ENCODE results near the gene FAM210B.

FAM210B gene

GRCh38 chr20:56380375-56380774 is 21.6 kb downstream of the FAM210B start:
- no peak overlapping the region for H3K23ac ChIP-seq (ENCODE audit: low read length in 2 of 2)
- no peak overlapping the region for H4K91ac ChIP-seq (ENCODE audit: low read length)
- no peak overlapping the region for H2BK15ac ChIP-seq (ENCODE audit: low read depth, poor library complexity, severe bottlenecking)
- no peak overlapping the region for H2BK5ac ChIP-seq (ENCODE audit: low read depth, low read length, poor library complexity, severe bottlenecking)
- H3K36me3 ChIP-seq (ENCODE audit: control insufficient read depth in 1 of 2, insufficient read depth in 2 of 2, low read depth in 1 of 2, low read length in 2 of 2), result peaks cover 10 to 44% of the 10 kb centered on the region in 2 experiments
- no peak overlapping the region for H3K14ac ChIP-seq (ENCODE audit: low read length in 2 of 2)
- H2BK12ac ChIP-seq (ENCODE audit: low read length in 2 of 2), result no peak overlapping the region
- no CpG with 5 or more reads among the region's 1 CpG for WGBS
- DNase-seq, result peak; percentile 83
- H2AK5ac ChIP-seq (ENCODE audit: low read length, severe bottlenecking), result no peak overlapping the region
- H2BK120ac ChIP-seq (ENCODE audit: low read depth, low read length), result no peak overlapping the region
- H3K79me1 ChIP-seq (replicated peaks; ENCODE audit: low read length, poor library complexity, severe bottlenecking), result peaks cover 27% of the 10 kb centered on the region
- H3K4me3 ChIP-seq (ENCODE audit: insufficient read depth in 1 of 2, low read depth in 1 of 2, low read length in 2 of 2), result no peak overlapping the region
- H3K27ac ChIP-seq (ENCODE audit: low read length, poor library complexity, severe bottlenecking), result no peak overlapping the region
- no peaks in the 10 kb centered on the region for H3K9me3 ChIP-seq (ENCODE audit: control insufficient read depth, low read length)
- no peak overlapping the region for H3K4me2 ChIP-seq (ENCODE audit: low read length, poor library complexity, severe bottlenecking)
- H3K9ac ChIP-seq (ENCODE audit: low read length), result no peak overlapping the region
- H2AFZ ChIP-seq (ENCODE audit: low read depth, low read length), result no peak overlapping the region
- H3K4ac ChIP-seq (ENCODE audit: low read depth in 1 of 2, low read length in 2 of 2), result no peak overlapping the region
- H3K4me1 ChIP-seq (ENCODE audit: control insufficient read depth, insufficient read depth, low read depth, low read length), result no peaks in the 10 kb centered on the region
- no peak overlapping the region for H3K18ac ChIP-seq (ENCODE audit: low read depth in 1 of 2, low read length in 2 of 2)
- H4K8ac ChIP-seq (ENCODE audit: low read length), result no peak overlapping the region
- no peaks in the 10 kb centered on the region for H3K27me3 ChIP-seq (ENCODE audit: control insufficient read depth in 1 of 2, insufficient read depth in 1 of 2, low read length in 2 of 2)

DNA sequence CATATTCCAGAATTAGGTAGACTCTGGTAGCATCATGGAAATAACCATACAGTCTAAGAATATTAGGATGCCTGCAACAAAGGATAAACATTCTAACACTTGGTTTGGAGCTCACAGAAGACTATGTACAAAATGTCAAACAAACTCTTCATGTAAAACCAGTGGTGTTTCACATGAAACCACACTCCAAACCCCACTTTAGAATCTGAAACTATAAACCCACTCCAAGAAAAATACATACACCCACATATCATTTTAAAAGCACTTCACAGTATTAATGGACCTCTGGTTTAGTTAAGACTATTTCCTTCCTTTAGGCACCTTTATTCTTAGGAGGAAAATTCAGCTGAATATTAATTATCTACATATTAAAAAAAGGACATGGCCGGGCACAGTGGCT is 22.7 kb downstream of the FAM210B start:
- H3K4me2 ChIP-seq (ENCODE audit: low read length, poor library complexity, severe bottlenecking), result no peak overlapping the region
- no peak overlapping the region for H3K23ac ChIP-seq (ENCODE audit: low read length in 2 of 2)
- WGBS, result 78% methylated on average over 1 of the region's 1 CpG
- H3K18ac ChIP-seq (ENCODE audit: low read depth in 1 of 2, low read length in 2 of 2), result no peak overlapping the region
- no peak overlapping the region for H2BK5ac ChIP-seq (ENCODE audit: low read depth, low read length, poor library complexity, severe bottlenecking)
- no peaks in the 10 kb centered on the region for H3K4me1 ChIP-seq (ENCODE audit: control insufficient read depth, insufficient read depth, low read depth, low read length)
- no peak overlapping the region for H2BK15ac ChIP-seq (ENCODE audit: low read depth, poor library complexity, severe bottlenecking)
- H2BK12ac ChIP-seq (ENCODE audit: low read length in 2 of 2), result no peak overlapping the region
- no peak overlapping the region for H4K8ac ChIP-seq (ENCODE audit: low read length)
- H3K27me3 ChIP-seq (ENCODE audit: control insufficient read depth in 1 of 2, insufficient read depth in 1 of 2, low read length in 2 of 2), result no peaks in the 10 kb centered on the region
- no peaks in the 10 kb centered on the region for H3K9me3 ChIP-seq (ENCODE audit: control insufficient read depth, low read length)
- H2BK120ac ChIP-seq (ENCODE audit: low read depth, low read length), result no peak overlapping the region
- H3K79me1 ChIP-seq (replicated peaks; ENCODE audit: low read length, poor library complexity, severe bottlenecking), result peaks cover 34% of the 10 kb centered on the region
- no peak overlapping the region for H3K9ac ChIP-seq (ENCODE audit: low read length)
- H3K27ac ChIP-seq (ENCODE audit: low read length, poor library complexity, severe bottlenecking), result no peak overlapping the region
- no peak overlapping the region for H3K4ac ChIP-seq (ENCODE audit: low read depth in 1 of 2, low read length in 2 of 2)
- H3K14ac ChIP-seq (ENCODE audit: low read length in 2 of 2), result no peak overlapping the region
- H2AFZ ChIP-seq (ENCODE audit: low read depth, low read length), result no peak overlapping the region
- no peak overlapping the region for H4K91ac ChIP-seq (ENCODE audit: low read length)
- no peak overlapping the region for H3K4me3 ChIP-seq (ENCODE audit: insufficient read depth in 1 of 2, low read depth in 1 of 2, low read length in 2 of 2)
- no peak for DNase-seq
- H3K36me3 ChIP-seq (ENCODE audit: control insufficient read depth in 1 of 2, insufficient read depth in 2 of 2, low read depth in 1 of 2, low read length in 2 of 2), result peaks cover 17 to 51% of the 10 kb centered on the region in 2 experiments
- H2AK5ac ChIP-seq (ENCODE audit: low read length, severe bottlenecking), result no peak overlapping the region

DNA sequence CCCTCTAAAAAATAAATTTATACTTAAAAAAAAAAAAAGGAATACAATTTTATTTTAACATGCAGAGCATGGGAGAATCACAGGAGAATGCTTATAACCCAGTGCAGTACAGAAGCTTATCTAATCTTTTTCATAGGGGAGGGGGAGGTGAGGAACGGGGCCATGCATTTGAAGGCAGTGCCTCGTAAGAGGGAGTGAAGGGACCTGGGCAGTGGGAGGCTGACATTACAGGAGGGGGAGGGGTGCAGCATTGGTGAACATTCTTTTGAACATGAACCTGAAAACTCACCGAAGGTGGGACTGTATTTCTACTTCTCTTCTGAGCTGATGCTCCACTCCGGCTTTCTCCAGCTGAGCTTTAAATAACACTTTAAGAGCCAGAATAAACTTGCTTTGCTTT is 23.9 kb downstream of the FAM210B start:
- Histone ChIP-seq H3K4me3 (ENCODE audit: insufficient read depth in 1 of 2, low read depth in 1 of 2, low read length in 2 of 2) (no peak overlapping the region), H3K27me3 (ENCODE audit: control insufficient read depth in 1 of 2, insufficient read depth in 1 of 2, low read length in 2 of 2) (no peaks in the 10 kb centered on the region), H3K14ac (ENCODE audit: low read length in 2 of 2) (no peak overlapping the region), H2BK120ac (ENCODE audit: low read depth, low read length) (no peak overlapping the region), H2BK5ac (ENCODE audit: low read depth, low read length, poor library complexity, severe bottlenecking) (no peak overlapping the region), H3K23ac (ENCODE audit: low read length in 2 of 2) (no peak overlapping the region), H4K8ac (ENCODE audit: low read length) (no peak overlapping the region), H4K91ac (ENCODE audit: low read length) (peak overlapping the region; percentile 55), H3K79me1 (replicated peaks; ENCODE audit: low read length, poor library complexity, severe bottlenecking) (peaks cover 30% of the 10 kb centered on the region), H2AFZ (ENCODE audit: low read depth, low read length) (no peak overlapping the region), H3K9me3 (ENCODE audit: control insufficient read depth, low read length) (no peaks in the 10 kb centered on the region), H2BK15ac (ENCODE audit: low read depth, poor library complexity, severe bottlenecking) (no peak overlapping the region), H2AK5ac (ENCODE audit: low read length, severe bottlenecking) (no peak overlapping the region), H3K9ac (ENCODE audit: low read length) (no peak overlapping the region), H3K4me1 (ENCODE audit: control insufficient read depth, insufficient read depth, low read depth, low read length) (no peaks in the 10 kb centered on the region), H3K4me2 (ENCODE audit: low read length, poor library complexity, severe bottlenecking) (no peak overlapping the region), H3K18ac (ENCODE audit: low read depth in 1 of 2, low read length in 2 of 2) (no peak overlapping the region), H3K4ac (ENCODE audit: low read depth in 1 of 2, low read length in 2 of 2) (no peak overlapping the region), H2BK12ac (ENCODE audit: low read length in 2 of 2) (no peak overlapping the region), H3K36me3 (ENCODE audit: control insufficient read depth in 1 of 2, insufficient read depth in 2 of 2, low read depth in 1 of 2, low read length in 2 of 2) (peaks cover 17 to 54% of the 10 kb centered on the region in 2 experiments), H3K27ac (ENCODE audit: low read length, poor library complexity, severe bottlenecking) (no peak overlapping the region)
- no peak for DNase-seq
- WGBS, result 86% methylated on average over 4 of the region's 4 CpGs

DNA sequence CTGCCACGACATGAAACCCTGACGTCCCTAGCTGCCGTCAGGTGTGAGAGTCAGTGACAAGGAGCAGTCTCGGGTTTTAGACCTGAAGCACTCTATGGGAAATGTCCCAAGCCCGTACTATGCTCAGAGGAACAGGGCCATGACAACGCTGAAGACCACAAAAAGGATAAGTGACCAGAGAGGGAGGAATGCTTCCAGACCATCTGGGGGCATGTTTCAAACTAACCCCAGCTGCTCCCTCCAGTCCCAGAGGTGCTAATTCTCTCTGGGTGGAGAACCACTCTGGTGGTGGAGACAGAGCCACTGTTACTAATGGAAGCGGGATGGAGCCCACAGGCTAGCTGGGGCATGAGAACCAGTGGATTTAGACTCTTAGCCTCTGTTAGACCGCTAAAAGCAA is 24.6 kb downstream of the FAM210B start:
- no peaks in the 10 kb centered on the region for H3K4me1 ChIP-seq (ENCODE audit: control insufficient read depth, insufficient read depth, low read depth, low read length)
- H3K27ac ChIP-seq (ENCODE audit: low read length, poor library complexity, severe bottlenecking), result no peak overlapping the region
- H2BK5ac ChIP-seq (ENCODE audit: low read depth, low read length, poor library complexity, severe bottlenecking), result no peak overlapping the region
- H3K14ac ChIP-seq (ENCODE audit: low read length in 2 of 2), result no peak overlapping the region
- no peak overlapping the region for H2BK12ac ChIP-seq (ENCODE audit: low read length in 2 of 2)
- H3K4me3 ChIP-seq (ENCODE audit: insufficient read depth in 1 of 2, low read depth in 1 of 2, low read length in 2 of 2), result no peak overlapping the region
- no peaks in the 10 kb centered on the region for H3K9me3 ChIP-seq (ENCODE audit: control insufficient read depth, low read length)
- H3K9ac ChIP-seq (ENCODE audit: low read length), result no peak overlapping the region
- no peak overlapping the region for H3K4ac ChIP-seq (ENCODE audit: low read depth in 1 of 2, low read length in 2 of 2)
- H3K36me3 ChIP-seq (ENCODE audit: control insufficient read depth in 1 of 2, insufficient read depth in 2 of 2, low read depth in 1 of 2, low read length in 2 of 2), result peaks cover 20 to 54% of the 10 kb centered on the region in 2 experiments
- no peak overlapping the region for H2AK5ac ChIP-seq (ENCODE audit: low read length, severe bottlenecking)
- peak overlapping the region; percentile 27 for H4K8ac ChIP-seq (ENCODE audit: low read length)
- DNase-seq, result no peak
- 86% methylated on average over 8 of the region's 8 CpGs for WGBS
- H2BK120ac ChIP-seq (ENCODE audit: low read depth, low read length), result no peak overlapping the region
- no peak overlapping the region for H3K23ac ChIP-seq (ENCODE audit: low read length in 2 of 2)
- H2BK15ac ChIP-seq (ENCODE audit: low read depth, poor library complexity, severe bottlenecking), result no peak overlapping the region
- H3K79me1 ChIP-seq (replicated peaks; ENCODE audit: low read length, poor library complexity, severe bottlenecking), result peaks cover 29% of the 10 kb centered on the region
- no peak overlapping the region for H3K18ac ChIP-seq (ENCODE audit: low read depth in 1 of 2, low read length in 2 of 2)
- H4K91ac ChIP-seq (ENCODE audit: low read length), result no peak overlapping the region
- no peaks in the 10 kb centered on the region for H3K27me3 ChIP-seq (ENCODE audit: control insufficient read depth in 1 of 2, insufficient read depth in 1 of 2, low read length in 2 of 2)
- H2AFZ ChIP-seq (ENCODE audit: low read depth, low read length), result no peak overlapping the region
- no peak overlapping the region for H3K4me2 ChIP-seq (ENCODE audit: low read length, poor library complexity, severe bottlenecking)

Data from mesenchymal stem cell (in vitro differentiated cells and primary cell).